GM12892 (cell line): ENCODE measurements around the gene LEMD1.

Experiments
- DNase-seq: peaks from one replicate; pipeline ENCODE4 v3.0.0; 2011; ENCODE audit not compliant: insufficient read length
- FAIRE-seq: peaks from 2 replicates; lab custom pipeline; 2011; peaks lifted over from hg19 to GRCh38; lab: Jason Lieb, UNC
- POLR2A ChIP-seq: IDR thresholded peaks from 2 replicates; pipeline ENCODE4 v1.6.1; 2011; ENCODE audit warnings: low read depth, low read length, control low read depth
- POLR2AphosphoS5 ChIP-seq: IDR thresholded peaks from 2 replicates; pipeline ENCODE4 v1.6.1; 2011; ENCODE audit warnings: low read depth, low read length, control low read depth
- TAF1 ChIP-seq: IDR thresholded peaks from 2 replicates; pipeline ENCODE4 v1.6.1; 2011; ENCODE audit warnings: low read depth, mild to moderate bottlenecking, control low read depth, low read length, borderline replicate concordance

The LEMD1 gene

DNA sequence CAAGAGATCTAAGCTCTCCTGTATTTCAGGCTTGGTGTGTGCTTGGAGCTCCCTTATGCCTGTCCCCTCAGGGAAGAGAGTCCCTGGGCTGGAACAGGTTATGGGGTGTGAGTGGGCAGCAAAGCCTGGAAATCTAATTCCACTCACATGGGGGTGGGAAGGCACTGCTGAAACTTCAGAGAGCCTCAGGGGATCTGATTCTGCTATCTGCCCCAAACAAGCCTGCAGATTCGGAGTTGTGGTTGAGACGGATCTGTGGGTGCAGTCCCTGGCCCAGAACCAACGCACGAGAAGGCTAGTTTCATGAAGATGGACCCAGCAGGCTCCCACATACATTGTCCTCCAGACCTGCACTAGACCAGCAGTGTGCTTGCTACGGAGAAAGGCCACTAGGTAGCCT, 31.1 kb upstream of the LEMD1 start:
- no peak for DNase-seq
- TF ChIP-seq TAF1: no peak
- no peak for FAIRE-seq

DNA sequence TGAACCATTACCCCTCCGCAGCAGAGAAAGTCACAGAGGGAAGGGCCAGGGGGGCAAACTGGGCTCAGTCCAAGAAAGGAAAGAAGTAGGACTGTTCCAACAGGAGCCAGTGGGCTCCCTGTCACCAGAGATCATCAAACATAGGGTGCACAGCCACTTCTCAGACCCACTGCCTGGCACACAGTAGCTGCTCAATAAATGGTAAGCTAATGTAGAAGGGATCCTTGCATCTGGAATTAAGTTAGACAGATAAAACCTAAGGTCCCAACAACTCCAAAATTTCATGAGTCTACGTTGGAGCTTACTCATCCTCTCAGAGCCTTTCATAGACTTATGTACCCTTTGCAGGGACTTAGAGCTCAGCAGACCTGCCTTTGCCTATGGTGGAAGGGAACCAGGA, 30.5 kb upstream of the LEMD1 start:
- no peak for DNase-seq
- TF ChIP-seq TAF1 (no peak), POLR2AphosphoS5 (no peak), POLR2A (no peak)
- FAIRE-seq: no peak

DNA sequence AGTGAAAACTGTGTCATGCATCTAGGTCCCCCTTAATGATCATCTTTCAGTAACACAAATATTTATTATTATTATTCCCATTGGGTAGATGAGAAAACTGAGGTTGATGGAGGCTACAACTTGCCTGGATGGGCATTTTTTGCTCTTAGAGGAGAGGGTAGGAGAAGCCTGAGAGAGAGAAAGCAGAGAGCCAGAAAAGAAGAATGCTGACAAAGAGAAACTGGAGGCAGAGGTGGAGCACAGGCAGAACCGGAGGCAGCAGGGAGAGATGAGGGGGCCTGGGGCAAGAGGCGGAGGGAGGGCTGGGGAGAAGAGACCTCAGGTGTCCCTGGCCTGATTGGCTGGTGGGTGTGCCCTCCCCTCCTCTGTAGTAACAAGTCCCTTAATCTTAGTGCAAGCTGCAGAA, 29.9 kb upstream of the LEMD1 start:
- FAIRE-seq (no peak), DNase-seq (no peak)
- TF ChIP-seq POLR2AphosphoS5 (no peak), POLR2A (no peak), TAF1 (no peak)

DNA sequence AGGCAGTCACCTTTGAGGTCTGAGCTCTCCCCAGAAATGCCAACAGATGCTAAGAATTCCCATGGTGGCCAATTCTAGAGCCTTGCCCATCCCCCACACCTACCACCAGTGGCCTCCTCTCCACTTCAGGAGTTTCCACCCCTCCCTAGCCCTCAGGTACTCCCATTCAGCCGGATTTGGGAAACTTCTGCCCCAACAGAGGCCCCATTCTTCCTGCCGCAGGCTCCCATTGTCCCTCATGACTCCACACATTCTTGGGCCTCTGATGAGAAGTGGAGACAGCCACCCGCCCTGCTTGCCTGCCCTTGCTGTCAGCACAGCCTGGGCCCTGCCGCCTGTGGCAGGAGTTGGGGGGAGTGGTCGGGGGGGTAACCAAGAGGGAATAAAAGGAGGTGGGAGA, 29.3 kb upstream of the LEMD1 start:
- TF ChIP-seq TAF1 (no peak), POLR2AphosphoS5 (no peak), POLR2A (no peak)
- DNase-seq: no peak
- FAIRE-seq: no peak

DNA sequence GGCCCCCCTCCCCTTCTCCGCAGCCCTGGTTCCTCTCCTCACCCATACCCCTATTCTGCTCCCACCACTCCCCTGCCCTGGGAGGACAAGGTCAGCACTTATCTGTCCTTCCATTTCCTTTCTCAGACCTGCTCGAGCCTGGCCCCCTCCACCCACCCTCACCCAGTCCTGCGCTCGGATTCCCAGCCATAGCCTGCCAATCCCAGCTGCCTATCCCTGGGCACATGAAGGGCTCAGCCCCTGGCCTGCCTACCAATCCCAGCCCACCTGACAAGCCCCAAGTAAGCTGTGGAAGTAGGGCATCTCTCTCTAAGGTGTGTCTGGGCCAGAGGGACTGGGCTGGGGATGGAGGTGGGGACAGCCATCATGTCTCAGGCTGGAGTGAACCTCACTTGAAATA, 28.6 kb upstream of the LEMD1 start:
- DNase-seq: no peak
- no peak for FAIRE-seq
- TF ChIP-seq TAF1: no peak
- TF ChIP-seq POLR2AphosphoS5: no peak
- no peak for TF ChIP-seq POLR2A

DNA sequence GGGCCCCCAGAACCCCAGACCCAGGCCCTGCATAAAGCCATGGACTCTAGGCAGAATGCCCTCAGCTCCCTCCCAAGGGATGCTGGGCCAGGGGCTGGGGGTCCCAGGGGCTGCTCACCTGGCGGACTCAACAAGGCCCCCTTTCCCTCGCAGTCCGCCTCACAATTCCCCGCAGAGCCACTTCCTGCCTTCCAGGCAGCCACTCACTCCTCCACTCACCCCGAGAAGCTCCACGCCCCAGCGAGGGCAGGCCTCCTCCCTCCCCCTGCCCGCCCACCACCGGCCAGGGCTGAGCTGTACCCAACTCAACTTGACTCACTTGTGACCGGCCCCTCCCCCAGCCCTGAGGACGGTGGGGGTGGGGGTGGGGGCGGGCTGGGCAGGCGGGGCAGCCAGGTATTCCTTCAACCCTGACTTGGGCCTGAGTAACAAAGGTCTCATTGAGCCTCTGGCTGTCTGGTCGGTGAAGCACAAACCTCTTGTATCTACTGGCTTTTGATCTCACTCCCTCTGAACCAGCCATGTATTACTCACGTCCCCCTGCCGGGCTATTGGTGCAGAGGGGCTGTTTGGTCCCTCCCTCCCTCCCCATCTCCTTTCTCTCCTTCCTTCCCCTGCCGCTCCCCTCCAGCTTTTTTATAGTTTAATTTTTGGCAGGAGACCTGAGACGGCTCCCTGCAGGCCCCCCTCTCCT, 28.0 kb upstream of the LEMD1 start:
- DNase-seq: no peak
- FAIRE-seq: no peak
- TF ChIP-seq TAF1 (no peak), POLR2AphosphoS5 (no peak), POLR2A (no peak)

DNA sequence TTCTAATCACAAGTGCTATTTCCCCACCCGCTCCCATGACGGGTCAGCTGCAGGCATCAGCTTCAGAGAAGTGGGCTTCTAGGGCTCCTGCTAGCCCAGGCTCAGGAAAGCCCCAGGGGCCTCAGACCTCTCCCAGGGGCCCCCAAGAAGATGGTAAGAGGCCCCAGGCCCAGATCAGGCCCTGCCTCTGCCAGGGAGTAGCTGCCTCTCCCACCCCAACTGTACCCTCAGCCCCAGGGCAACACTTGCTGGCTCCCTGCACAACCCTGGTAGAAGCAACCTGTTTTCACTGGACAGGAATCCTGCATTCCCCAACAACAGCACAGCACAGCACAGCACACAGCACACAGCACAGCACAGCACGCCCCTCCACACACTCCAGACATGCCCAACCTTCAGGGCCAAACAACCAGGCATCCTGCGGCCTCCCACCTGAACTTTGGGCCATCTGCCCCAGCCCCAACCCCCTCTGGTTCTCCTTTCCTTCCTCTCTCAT, 27.4 kb upstream of the LEMD1 start:
- TF ChIP-seq POLR2A: no peak
- no peak for TF ChIP-seq TAF1
- TF ChIP-seq POLR2AphosphoS5: no peak
- DNase-seq (no peak), FAIRE-seq (no peak)

DNA sequence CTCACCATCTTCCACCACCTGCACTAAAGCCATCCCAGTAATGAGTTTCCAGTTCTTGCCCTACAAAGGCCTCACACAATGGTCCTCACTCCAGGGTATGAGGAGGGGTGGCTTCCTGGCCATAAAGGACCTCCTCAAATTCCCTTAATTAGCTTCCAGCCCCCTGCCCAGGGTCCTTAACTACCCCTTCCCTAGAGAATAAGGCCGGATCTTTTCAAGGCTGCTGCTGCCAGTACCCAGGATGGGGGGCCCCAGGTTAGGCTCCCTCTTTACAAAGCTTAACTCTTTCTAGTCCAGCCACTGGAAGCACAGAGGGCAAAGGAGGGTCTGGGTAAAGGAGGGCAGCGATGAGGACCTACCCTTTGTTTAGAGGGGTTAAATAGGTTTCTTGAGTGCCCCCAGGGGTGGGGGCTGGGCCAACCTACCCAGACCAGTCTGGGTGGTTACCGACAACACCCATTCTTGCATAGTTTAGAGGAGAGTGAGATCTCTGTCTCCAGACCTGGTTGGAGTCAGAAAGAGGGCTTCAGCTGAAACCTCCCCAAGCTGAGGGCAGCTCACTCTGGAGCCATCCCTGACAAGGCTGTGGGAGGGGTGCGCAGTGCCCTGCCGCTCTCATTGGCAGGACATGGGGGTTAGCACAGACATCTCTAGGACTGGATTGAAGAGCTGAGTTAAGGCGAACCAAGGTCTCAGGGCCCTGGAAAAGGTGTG, 26.8 kb upstream of the LEMD1 start:
- DNase-seq (no peak), FAIRE-seq (no peak)
- no peak for TF ChIP-seq POLR2AphosphoS5
- no peak for TF ChIP-seq POLR2A
- TF ChIP-seq TAF1: no peak

DNA sequence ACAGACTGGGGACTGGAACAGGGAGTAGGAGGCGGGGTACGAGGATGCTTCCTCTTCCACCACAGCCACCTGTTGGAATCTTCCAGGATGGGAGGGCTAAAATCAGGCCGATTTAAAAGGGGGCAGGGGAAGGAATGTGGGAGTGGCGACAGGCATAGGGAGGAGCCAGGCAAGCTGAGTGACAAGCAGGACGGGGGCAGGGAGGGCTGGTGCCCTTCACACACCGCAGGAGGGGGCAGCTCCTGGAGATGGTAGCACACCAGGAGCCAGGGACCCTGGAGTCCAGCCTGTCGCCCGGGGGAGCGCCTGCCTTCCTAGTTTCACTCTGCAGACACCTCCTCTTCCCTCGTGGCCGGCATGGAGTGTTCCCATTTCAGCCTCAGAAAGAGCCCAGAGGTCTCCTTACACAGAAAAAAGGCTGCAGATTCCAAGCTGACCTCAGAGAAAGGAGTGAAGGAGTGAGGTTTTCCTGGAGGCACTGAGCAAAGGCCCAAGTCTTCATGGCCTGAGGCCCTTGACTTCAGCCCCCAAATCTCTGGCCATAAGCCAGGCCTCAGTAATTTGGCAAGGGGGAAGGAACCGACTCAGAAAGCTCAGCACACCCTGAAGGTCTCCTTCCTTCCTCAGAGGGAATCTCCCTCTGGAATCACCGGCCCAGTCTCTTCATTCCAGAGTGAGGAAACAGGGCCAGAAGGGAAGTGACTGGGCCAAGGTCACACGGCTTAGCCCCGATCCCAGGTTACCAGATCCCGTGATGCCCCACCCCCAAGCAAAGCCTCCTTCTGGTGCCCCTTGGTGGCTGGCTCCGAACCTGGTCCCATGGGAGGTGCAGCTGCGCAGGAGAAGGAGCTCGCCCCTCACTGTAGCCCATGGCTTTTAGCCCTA, 25.8 kb upstream of the LEMD1 start:
- DNase-seq (no peak), FAIRE-seq (no peak)
- TF ChIP-seq POLR2AphosphoS5 (no peak), POLR2A (no peak), TAF1 (no peak)

DNA sequence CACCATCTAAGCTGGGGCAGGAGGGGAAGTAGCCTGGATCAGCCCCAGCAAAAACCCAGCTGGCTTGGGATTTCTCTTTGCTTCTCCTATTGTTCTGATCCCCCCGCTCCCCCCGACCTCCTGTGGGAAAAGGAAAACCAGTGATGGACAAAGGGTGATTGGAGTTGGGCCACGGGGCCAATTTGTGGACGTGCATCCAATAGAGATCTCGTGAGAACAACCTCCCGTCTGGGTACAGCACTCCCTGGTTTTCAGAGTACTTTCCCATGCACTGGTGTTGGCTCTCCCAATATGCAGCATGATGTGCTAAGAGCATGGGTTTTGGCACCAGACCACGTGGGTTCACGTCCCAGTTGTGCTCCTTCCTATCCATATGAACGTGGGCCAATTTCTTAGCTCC, 25.0 kb upstream of the LEMD1 start:
- no peak for TF ChIP-seq TAF1
- no peak for TF ChIP-seq POLR2A
- no peak for TF ChIP-seq POLR2AphosphoS5
- FAIRE-seq: no peak
- DNase-seq: no peak

DNA sequence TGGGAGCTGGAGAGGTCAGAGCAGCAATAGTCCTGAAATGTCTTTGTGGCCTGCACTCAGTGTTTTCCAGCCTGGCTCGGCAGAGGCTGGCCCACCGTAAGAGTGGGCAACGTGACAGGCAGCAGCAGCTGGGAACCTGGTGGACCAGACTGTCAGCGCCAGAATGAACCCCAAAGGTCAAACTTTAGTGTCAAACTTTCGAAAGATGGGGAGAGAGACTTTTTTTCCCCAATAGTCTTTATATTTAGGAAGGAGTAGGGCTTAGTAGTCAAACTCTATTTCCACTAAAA, 23.7 kb upstream of the LEMD1 start:
- TF ChIP-seq POLR2A: no peak
- no peak for TF ChIP-seq TAF1
- TF ChIP-seq POLR2AphosphoS5: no peak
- FAIRE-seq: no peak

More for the DNA sequence above, 23.7 kb upstream of the LEMD1 start:
- no peak for DNase-seq
